Loucy (cell line): Measurements from ENCODE around the gene FPR2.

Experiments used
- H2AFZ ChIP-seq: fragments of 200-600 bp; sonication (generic); 2 replicates; pipeline ENCODE4 v1.6.0; 2016; ENCODE audit warnings: antibody characterized with exemption, mild to moderate bottlenecking, low read length, moderate library complexity
- H3F3A ChIP-seq: fragments of 200-600 bp; 2 replicates; pipeline ENCODE4 v1.6.0; 2016; ENCODE audit warnings: antibody characterized with exemption, low read depth, mild to moderate bottlenecking
- H3K27me3 ChIP-seq: fragments of 200-600 bp; sonication (generic); 2 replicates; pipeline ENCODE4 v1.6.1; 2014; ENCODE audit warnings: low read length, mild to moderate bottlenecking; ENCODE audit not compliant: insufficient read depth, poor library complexity, severe bottlenecking
- H3K36me3 ChIP-seq: fragments of 200-600 bp; sonication (generic); 2 replicates; pipeline ENCODE4 v1.6.1; 2016; ENCODE audit warnings: low read length; ENCODE audit not compliant: insufficient read depth
- H3K4me1 ChIP-seq: fragments of 200-600 bp; sonication (generic); 2 replicates; pipeline ENCODE4 v1.5.1; 2014; ENCODE audit warnings: low read length, mild to moderate bottlenecking; ENCODE audit not compliant: insufficient read depth, poor library complexity, severe bottlenecking
- H3K4me2 ChIP-seq: fragments of 200-600 bp; sonication (generic); 2 replicates; pipeline ENCODE4 v1.6.0; 2014; ENCODE audit warnings: antibody characterized with exemption, low read length, low read depth, mild to moderate bottlenecking; ENCODE audit not compliant: poor library complexity, severe bottlenecking
- H3K4me3 ChIP-seq: fragments of 200-600 bp; sonication (generic); 2 replicates; pipeline ENCODE4 v1.5.1; 2014; ENCODE audit warnings: low read length, mild to moderate bottlenecking, mixed read lengths; ENCODE audit not compliant: poor library complexity, severe bottlenecking
- H3K79me2 ChIP-seq: fragments of 200-600 bp; sonication (generic); 2 replicates; pipeline ENCODE4 v1.6.1; 2014; ENCODE audit warnings: low read length; ENCODE audit not compliant: insufficient read depth
- H3K9ac ChIP-seq: fragments of 200-600 bp; sonication (generic); 2 replicates; pipeline ENCODE4 v1.6.0; 2014; ENCODE audit warnings: mild to moderate bottlenecking, low read depth, low read length, moderate library complexity; ENCODE audit not compliant: poor library complexity, severe bottlenecking
- H3K9me2 ChIP-seq: fragments of 200-600 bp; sonication (generic); replicated peaks from 2 replicates; pipeline ENCODE4 v1.6.1; 2016; ENCODE audit warnings: low read depth, low read length, mixed read lengths
- H3K9me3 ChIP-seq: fragments of 200-600 bp; sonication (generic); 2 replicates; pipeline ENCODE4 v1.6.1; 2014; ENCODE audit warnings: mild to moderate bottlenecking, antibody characterized with exemption, low read length, low read depth; ENCODE audit not compliant: insufficient read depth
- H4K20me1 ChIP-seq: fragments of 200-600 bp; sonication (generic); 2 replicates; pipeline ENCODE4 v1.6.0; 2014; ENCODE audit warnings: antibody characterized with exemption, low read length, mild to moderate bottlenecking; ENCODE audit not compliant: insufficient read depth, poor library complexity, severe bottlenecking
- EZH2phosphoT487 ChIP-seq: fragments of 200-600 bp; IDR thresholded peaks from 2 replicates; pipeline ENCODE4 v1.6.1; 2018; ENCODE audit warnings: antibody characterized with exemption, mild to moderate bottlenecking, moderate library complexity, borderline replicate concordance
- TF ChIP-seq, protein P1 (sequence below): fragments of 200-600 bp; sonication (generic); conservative IDR thresholded peaks from 2 replicates; pipeline ENCODE4 v1.5.1; 2014; ENCODE audit warnings: mild to moderate bottlenecking, antibody characterized with exemption, low read length

The FPR2 gene

DNA sequence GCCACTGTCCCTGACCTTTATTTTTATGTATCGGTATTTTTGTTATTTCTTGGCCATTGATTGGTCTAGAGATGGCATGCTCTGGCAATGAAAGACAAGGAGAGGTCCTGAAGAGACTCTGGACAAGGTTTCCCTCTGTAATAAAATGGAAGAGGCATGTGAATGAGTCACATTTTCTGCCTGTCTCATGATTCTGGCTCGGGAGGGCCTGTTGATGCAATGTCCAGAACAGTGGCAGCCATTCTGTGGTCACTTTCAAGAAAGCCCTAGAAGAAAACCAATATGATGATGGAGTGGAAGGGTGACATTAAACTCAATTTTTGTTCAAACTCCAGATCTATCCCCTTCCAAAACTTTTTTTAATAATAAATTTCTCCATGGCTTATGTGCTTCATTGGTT lies 32.0 kb downstream of the FPR2 start:
- Histone ChIP-seq H3K4me2 (no peak overlapping the region), H4K20me1 (no peaks in the 10 kb centered on the region), H3K79me2 (no peaks in the 10 kb centered on the region), H3K9me2 (no peaks in the 10 kb centered on the region; the same call in 1 of the 2 replicates), H3K36me3 (no peaks in the 10 kb centered on the region), H3K27me3 (no peaks in the 10 kb centered on the region), H3F3A (no peaks in the 10 kb centered on the region), H3K4me1 (no peaks in the 10 kb centered on the region), H2AFZ (no peak overlapping the region), H3K4me3 (no peak overlapping the region), H3K9ac (no peak overlapping the region), H3K9me3 (peaks cover 4% of the 10 kb centered on the region; the same call in 1 of the 2 replicates)
- TF ChIP-seq, protein P1, sequence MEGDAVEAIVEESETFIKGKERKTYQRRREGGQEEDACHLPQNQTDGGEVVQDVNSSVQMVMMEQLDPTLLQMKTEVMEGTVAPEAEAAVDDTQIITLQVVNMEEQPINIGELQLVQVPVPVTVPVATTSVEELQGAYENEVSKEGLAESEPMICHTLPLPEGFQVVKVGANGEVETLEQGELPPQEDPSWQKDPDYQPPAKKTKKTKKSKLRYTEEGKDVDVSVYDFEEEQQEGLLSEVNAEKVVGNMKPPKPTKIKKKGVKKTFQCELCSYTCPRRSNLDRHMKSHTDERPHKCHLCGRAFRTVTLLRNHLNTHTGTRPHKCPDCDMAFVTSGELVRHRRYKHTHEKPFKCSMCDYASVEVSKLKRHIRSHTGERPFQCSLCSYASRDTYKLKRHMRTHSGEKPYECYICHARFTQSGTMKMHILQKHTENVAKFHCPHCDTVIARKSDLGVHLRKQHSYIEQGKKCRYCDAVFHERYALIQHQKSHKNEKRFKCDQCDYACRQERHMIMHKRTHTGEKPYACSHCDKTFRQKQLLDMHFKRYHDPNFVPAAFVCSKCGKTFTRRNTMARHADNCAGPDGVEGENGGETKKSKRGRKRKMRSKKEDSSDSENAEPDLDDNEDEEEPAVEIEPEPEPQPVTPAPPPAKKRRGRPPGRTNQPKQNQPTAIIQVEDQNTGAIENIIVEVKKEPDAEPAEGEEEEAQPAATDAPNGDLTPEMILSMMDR, result no peak

DNA sequence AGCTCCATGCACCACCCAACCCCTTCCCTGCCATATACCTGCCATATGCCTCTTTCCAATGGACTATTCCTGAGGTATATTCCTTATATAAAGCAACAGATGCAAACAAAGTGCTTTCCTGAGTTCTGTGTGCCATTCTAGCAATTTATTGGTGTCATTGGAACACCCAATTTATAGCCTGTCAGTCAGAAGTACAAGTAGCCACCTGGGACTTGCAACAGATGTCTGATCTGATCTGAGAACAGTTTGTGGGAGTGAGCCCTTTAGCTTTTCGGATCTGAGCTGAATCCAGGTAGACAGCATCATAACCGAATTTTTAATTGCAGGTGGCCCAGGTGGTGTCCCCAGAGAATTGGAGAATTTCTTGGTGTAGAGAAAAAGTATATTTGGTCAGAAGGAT lies 33.0 kb downstream of the FPR2 start:
- no peaks in the 10 kb centered on the region for H4K20me1 ChIP-seq
- no peak overlapping the region for H3K4me3 ChIP-seq
- no peaks in the 10 kb centered on the region for H3K36me3 ChIP-seq
- no peaks in the 10 kb centered on the region for H3K27me3 ChIP-seq
- no peaks in the 10 kb centered on the region; the same call in 1 of the 2 replicates for H3K9me2 ChIP-seq
- no peaks in the 10 kb centered on the region for H3K79me2 ChIP-seq
- H3K4me1 ChIP-seq, result no peaks in the 10 kb centered on the region
- no peak overlapping the region for H3K4me2 ChIP-seq
- no peaks in the 10 kb centered on the region for H3F3A ChIP-seq
- H3K9ac ChIP-seq, result no peak overlapping the region
- no peak overlapping the region for H2AFZ ChIP-seq
- H3K9me3 ChIP-seq, result peaks cover 4% of the 10 kb centered on the region; the same call in 1 of the 2 replicates
- TF ChIP-seq, protein P1, result no peak
- TF ChIP-seq EZH2phosphoT487, result no peak

DNA sequence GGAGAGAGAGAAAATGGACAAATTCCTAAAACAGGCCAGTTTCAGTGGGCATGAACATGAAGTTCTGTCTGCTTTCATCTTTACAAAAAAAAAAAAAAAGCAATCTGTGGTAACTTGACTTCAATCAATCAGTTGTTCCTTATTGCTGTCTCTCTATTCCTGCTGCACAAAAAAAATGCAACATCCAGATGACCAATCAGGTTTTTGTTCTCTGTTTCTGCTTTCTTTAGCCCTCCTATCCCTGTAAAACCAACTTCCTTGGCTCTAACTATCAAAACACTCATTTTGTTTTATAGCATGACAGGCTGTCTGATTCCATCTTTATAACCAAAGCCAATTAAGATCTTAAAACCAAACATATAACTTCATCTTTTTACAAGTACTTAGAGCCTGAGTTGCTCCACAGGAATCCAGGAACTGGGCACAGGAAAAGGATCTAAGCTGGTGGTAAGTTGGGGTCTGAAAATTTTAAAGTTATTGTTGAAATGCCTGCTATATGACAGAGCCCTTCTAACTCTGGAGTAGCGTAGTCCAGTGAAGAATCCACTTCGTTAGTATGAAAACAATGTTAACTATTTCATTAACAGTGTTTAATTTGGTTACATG lies 34.0 kb downstream of the FPR2 start, which contains the start of gene FPR3:
FPR3 (plus strand) TSS at position 273 of the 606 bp plus-strand sequence. CDS start 28,592 bp downstream, outside the sequence.
- H3K79me2 ChIP-seq, result no peaks in the 10 kb centered on the region
- H3K27me3 ChIP-seq, result no peaks in the 10 kb centered on the region
- H4K20me1 ChIP-seq, result no peaks in the 10 kb centered on the region
- no peaks in the 10 kb centered on the region for H3K4me1 ChIP-seq
- no peak within 1 kb of the TSS for H3K4me2 ChIP-seq
- H3K9me3 ChIP-seq, result peaks cover 4% of the 10 kb centered on the region; the same call in 1 of the 2 replicates
- no peak within 1 kb of the TSS for H3K4me3 ChIP-seq
- no peak within 1 kb of the TSS for H2AFZ ChIP-seq
- H3K9ac ChIP-seq, result no peak within 1 kb of the TSS
- TF ChIP-seq, protein P1, result no peak
- no peak for TF ChIP-seq EZH2phosphoT487
- no peaks in the 10 kb centered on the region for H3K36me3 ChIP-seq
- no peaks in the 10 kb centered on the region for H3F3A ChIP-seq
- H3K9me2 ChIP-seq, result no peaks in the 10 kb centered on the region; the same call in 1 of the 2 replicates
